ENCODE results near the gene HMGB2.

DNA sequence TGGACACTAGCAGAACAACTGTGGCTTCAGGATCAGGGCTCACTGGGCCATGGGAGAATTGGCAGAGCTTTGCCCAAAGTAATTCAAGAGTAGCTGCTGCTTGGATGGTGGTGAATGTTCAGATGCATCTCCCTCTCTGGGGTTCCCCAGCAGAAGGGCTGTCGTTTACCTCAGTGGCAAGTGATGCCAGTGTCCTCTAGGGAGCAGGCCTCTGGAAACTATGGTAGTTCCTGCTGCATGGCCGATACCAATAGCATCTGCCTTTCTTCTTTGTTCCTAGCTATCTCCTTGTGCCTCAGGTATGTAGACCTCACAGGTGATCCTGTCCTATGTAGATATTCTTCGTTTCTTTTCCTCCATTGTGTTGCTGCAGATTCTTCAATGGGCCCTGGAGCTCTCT, 26.4 kb downstream of the HMGB2 start:
- TF ChIP-seq, protein P1, sequence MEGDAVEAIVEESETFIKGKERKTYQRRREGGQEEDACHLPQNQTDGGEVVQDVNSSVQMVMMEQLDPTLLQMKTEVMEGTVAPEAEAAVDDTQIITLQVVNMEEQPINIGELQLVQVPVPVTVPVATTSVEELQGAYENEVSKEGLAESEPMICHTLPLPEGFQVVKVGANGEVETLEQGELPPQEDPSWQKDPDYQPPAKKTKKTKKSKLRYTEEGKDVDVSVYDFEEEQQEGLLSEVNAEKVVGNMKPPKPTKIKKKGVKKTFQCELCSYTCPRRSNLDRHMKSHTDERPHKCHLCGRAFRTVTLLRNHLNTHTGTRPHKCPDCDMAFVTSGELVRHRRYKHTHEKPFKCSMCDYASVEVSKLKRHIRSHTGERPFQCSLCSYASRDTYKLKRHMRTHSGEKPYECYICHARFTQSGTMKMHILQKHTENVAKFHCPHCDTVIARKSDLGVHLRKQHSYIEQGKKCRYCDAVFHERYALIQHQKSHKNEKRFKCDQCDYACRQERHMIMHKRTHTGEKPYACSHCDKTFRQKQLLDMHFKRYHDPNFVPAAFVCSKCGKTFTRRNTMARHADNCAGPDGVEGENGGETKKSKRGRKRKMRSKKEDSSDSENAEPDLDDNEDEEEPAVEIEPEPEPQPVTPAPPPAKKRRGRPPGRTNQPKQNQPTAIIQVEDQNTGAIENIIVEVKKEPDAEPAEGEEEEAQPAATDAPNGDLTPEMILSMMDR (IDR thresholded peaks at IDR 0.05) = no peak
- TF ChIP-seq, protein P2, sequence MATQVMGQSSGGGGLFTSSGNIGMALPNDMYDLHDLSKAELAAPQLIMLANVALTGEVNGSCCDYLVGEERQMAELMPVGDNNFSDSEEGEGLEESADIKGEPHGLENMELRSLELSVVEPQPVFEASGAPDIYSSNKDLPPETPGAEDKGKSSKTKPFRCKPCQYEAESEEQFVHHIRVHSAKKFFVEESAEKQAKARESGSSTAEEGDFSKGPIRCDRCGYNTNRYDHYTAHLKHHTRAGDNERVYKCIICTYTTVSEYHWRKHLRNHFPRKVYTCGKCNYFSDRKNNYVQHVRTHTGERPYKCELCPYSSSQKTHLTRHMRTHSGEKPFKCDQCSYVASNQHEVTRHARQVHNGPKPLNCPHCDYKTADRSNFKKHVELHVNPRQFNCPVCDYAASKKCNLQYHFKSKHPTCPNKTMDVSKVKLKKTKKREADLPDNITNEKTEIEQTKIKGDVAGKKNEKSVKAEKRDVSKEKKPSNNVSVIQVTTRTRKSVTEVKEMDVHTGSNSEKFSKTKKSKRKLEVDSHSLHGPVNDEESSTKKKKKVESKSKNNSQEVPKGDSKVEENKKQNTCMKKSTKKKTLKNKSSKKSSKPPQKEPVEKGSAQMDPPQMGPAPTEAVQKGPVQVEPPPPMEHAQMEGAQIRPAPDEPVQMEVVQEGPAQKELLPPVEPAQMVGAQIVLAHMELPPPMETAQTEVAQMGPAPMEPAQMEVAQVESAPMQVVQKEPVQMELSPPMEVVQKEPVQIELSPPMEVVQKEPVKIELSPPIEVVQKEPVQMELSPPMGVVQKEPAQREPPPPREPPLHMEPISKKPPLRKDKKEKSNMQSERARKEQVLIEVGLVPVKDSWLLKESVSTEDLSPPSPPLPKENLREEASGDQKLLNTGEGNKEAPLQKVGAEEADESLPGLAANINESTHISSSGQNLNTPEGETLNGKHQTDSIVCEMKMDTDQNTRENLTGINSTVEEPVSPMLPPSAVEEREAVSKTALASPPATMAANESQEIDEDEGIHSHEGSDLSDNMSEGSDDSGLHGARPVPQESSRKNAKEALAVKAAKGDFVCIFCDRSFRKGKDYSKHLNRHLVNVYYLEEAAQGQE (IDR thresholded peaks at IDR 0.05; ENCODE audit: insufficient read depth in 1 of 2, low read depth in 2 of 2, low read length in 1 of 2) = no peak

Data from Panc1 (cell line).